Neural crest cell (in vitro differentiated cells): ENCODE data around the gene TCTN3. TPM values are rescaled to one million over a fixed set of nuclear protein-coding genes. Genes with fewer than 3 reads are reported as not detected.

ENCODE experiments used
- DNase-seq: peaks from one replicate; pipeline ENCODE4 v3.0.0; 2021; ENCODE audit warnings: low read depth, mixed read lengths, low spot score
- H3K27ac Mint-ChIP-seq: one replicate; pipeline ENCODE4 v1.8.0; 2021; ENCODE audit warnings: mild to moderate bottlenecking, mixed read lengths; ENCODE audit not compliant: unreplicated experiment
- H3K27me3 Mint-ChIP-seq: 2 replicates; pipeline ENCODE4 v1.8.0; 2021; ENCODE audit warnings: low read depth, mild to moderate bottlenecking, mixed read lengths
- H3K36me3 Mint-ChIP-seq: 2 replicates; pipeline ENCODE4 v1.8.0; 2021; ENCODE audit warnings: low read depth, mild to moderate bottlenecking, mixed read lengths
- H3K4me1 Mint-ChIP-seq: 2 replicates; pipeline ENCODE4 v1.8.0; 2021; ENCODE audit warnings: mixed read lengths
- H3K4me3 Mint-ChIP-seq: one replicate; pipeline ENCODE4 v1.8.0; 2021; ENCODE audit warnings: mild to moderate bottlenecking, mixed read lengths
- H3K9me3 Mint-ChIP-seq: 2 replicates; pipeline ENCODE4 v1.8.0; 2021; ENCODE audit warnings: mixed read lengths
- long read RNA-seq: library from polyadenylated mRNA; unstranded; transcript quantifications from one replicate; pipeline ENCODE4 v2.0.0, GENCODE V29; 2020
- total RNA-seq: library from RNA; stranded (reverse); gene quantifications from 2 replicates; pipeline ENCODE4 v1.2.1, GENCODE V29; 2021
- TF ChIP-seq, protein P1 (sequence below): fragments of 200-600 bp; sonication (generic); conservative IDR thresholded peaks from 2 replicates; pipeline ENCODE4 v1.5.0; 2021; ENCODE audit warnings: antibody characterized with exemption, mild to moderate bottlenecking

The TCTN3 gene, protein sequence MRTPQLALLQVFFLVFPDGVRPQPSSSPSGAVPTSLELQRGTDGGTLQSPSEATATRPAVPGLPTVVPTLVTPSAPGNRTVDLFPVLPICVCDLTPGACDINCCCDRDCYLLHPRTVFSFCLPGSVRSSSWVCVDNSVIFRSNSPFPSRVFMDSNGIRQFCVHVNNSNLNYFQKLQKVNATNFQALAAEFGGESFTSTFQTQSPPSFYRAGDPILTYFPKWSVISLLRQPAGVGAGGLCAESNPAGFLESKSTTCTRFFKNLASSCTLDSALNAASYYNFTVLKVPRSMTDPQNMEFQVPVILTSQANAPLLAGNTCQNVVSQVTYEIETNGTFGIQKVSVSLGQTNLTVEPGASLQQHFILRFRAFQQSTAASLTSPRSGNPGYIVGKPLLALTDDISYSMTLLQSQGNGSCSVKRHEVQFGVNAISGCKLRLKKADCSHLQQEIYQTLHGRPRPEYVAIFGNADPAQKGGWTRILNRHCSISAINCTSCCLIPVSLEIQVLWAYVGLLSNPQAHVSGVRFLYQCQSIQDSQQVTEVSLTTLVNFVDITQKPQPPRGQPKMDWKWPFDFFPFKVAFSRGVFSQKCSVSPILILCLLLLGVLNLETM
- total RNA-seq, result 45.5 and 46.6 TPM in 2 replicates
- long read RNA-seq, transcript TCTN3-207 (14 exons, 2,739 nt), result major isoform, 118 of 140 reads
- long read RNA-seq, partial matches to known transcripts, result 8 of 140 reads
- long read RNA-seq, other reads (novel, unspliced or antisense), result 12 of 140 reads

DNA sequence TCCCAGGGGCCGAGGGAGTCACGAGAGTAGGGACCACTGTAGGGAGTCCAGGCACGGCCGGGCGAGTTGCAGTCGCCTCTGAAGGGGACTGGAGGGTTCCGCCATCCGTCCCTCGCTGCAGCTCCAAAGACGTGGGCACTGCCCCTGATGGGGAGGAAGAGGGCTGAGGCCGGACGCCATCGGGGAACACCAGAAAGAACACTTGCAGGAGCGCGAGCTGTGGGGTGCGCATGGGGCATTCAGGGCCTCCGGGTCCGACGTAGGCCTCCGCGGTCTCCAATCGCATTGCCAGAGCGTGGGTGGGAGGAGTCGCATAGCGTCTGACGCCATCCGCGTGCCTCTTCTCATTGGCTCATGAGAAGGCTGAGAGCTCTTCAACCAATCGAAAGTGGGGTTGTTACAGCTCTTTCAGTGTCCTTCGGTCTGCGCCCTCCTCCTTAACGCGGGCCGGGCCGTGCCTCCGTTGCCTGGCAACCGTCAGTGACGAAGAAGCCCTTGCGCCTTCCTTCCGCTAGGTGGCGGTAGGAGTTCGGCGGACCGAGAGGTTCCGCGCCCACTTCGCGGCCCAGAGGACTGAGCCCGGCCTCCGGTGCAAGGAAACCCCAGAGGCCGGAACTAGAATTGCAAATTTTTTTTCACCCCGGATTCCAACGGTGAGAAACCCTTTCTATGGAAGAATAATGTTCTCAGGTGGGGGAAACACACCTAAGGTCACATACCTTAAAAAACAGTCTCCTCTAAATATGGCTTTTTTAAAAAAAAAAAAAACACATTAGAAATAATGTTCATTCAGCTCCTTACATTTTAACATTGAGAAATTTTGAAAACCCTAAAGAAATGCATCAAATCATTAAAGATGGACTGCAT lies at the start of gene TCTN3:
Gene TCTN3 (minus strand): TSS at position 260 of the 867 bp plus-strand sequence. CDS start 28 bp downstream, at position 232.
- H3K9me3 Mint-ChIP-seq, result peaks cover 6% of the 10 kb centered on the region
- TF ChIP-seq, protein P1, sequence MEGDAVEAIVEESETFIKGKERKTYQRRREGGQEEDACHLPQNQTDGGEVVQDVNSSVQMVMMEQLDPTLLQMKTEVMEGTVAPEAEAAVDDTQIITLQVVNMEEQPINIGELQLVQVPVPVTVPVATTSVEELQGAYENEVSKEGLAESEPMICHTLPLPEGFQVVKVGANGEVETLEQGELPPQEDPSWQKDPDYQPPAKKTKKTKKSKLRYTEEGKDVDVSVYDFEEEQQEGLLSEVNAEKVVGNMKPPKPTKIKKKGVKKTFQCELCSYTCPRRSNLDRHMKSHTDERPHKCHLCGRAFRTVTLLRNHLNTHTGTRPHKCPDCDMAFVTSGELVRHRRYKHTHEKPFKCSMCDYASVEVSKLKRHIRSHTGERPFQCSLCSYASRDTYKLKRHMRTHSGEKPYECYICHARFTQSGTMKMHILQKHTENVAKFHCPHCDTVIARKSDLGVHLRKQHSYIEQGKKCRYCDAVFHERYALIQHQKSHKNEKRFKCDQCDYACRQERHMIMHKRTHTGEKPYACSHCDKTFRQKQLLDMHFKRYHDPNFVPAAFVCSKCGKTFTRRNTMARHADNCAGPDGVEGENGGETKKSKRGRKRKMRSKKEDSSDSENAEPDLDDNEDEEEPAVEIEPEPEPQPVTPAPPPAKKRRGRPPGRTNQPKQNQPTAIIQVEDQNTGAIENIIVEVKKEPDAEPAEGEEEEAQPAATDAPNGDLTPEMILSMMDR, result peak; percentile 100
- H3K4me3 Mint-ChIP-seq, result peak within 1 kb of the TSS; percentile 96
- DNase-seq, result peak; percentile 96
- H3K27me3 Mint-ChIP-seq, result no peaks in the 10 kb centered on the region
- peak within 1 kb of the TSS; percentile 98 for H3K27ac Mint-ChIP-seq
- H3K4me1 Mint-ChIP-seq, result peaks cover 28% of the 10 kb centered on the region
- peaks cover 6% of the 10 kb centered on the region for H3K36me3 Mint-ChIP-seq

DNA sequence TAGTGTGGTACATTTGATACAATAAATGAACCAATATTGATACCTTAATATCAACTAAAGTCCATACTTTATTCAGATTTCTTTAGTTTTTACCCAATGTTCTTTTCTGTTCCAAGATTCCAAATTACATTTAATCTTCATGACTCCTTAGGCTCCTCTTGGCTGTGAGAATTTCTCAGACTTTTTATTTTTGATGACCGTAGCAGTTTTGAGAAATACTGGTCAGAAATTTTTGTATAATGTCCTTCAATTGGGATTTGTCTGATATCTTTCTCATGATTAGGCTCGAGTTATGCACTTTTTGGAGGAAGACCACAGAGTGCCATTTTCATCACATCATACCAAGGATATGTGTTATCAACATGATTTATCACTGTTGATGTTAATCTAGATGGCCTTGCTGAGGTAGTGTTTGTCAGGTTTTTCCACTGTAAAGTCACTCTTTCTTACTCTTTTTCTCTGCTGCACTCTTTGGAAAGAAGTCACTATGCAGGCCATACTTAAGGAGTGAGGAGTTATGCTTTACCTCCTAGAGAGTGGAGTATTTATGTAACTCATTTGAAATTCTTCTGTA lies 49.3 kb upstream of the TCTN3 start:
- Mint-ChIP-seq H3K9me3 (peaks cover 5% of the 10 kb centered on the region), H3K4me1 (peaks cover 8% of the 10 kb centered on the region), H3K27me3 (no peaks in the 10 kb centered on the region), H3K27ac (no peak overlapping the region), H3K36me3 (no peaks in the 10 kb centered on the region), H3K4me3 (no peak overlapping the region)
- DNase-seq, result no peak
- TF ChIP-seq, protein P1, result no peak

DNA sequence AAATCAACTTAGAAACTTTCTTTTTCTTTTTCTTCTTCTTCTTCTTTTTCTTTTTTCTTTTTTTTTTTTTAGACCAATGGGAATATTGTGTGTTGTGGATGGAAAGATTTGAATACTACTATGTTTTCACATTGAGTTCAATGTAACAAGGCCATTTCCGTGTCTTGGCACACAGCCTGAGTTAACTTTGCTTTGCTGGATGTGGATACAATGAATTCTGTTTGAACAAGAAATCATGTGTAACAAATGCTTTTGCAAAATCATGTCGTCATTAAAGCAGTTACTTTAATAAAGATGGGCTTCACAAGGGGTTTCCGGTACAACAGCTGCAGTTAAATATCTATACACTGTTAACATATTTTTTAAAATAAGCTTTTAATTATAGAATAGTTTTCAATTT lies 48.8 kb upstream of the TCTN3 start:
- peaks cover 4% of the 10 kb centered on the region for H3K9me3 Mint-ChIP-seq
- TF ChIP-seq, protein P1, result no peak
- no peak overlapping the region for H3K27ac Mint-ChIP-seq
- no peaks in the 10 kb centered on the region for H3K36me3 Mint-ChIP-seq
- H3K4me3 Mint-ChIP-seq, result no peak overlapping the region
- no peaks in the 10 kb centered on the region for H3K27me3 Mint-ChIP-seq
- DNase-seq, result no peak
- H3K4me1 Mint-ChIP-seq, result peaks cover 8% of the 10 kb centered on the region

DNA sequence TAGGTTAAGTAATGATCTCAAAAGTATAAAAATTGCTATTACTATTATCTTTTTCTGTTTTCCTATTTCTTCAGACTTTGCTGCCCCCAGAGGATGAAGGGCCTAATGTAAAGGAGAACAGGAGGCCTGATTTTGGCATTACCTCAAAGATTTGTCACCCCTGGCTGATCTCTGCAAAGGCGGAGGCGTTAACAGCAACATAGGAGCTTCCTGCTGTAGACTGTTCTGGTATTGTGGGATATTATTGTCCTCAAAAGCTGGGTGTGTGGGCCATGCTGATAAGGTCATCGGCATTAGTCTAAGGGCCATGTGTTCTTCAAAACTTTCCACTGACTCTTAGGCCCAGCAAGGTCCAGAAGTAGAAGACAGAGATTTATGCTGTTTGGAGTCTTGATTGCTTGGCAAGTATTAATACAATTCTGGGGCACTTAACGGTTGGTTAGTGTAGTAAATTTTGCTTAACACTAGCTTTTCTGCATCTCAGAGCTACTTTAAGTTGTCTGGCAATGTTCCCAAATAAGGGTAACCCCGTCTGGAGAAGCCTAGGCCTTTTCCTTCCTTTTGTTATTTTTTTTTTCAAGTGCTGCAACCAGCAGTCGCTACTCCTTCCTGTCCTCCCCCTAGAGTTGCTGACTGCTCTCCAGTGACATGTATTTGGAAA lies 48.2 kb upstream of the TCTN3 start:
- H3K4me3 Mint-ChIP-seq, result no peak overlapping the region
- DNase-seq, result no peak
- peaks cover 8% of the 10 kb centered on the region for H3K4me1 Mint-ChIP-seq
- no peaks in the 10 kb centered on the region for H3K27me3 Mint-ChIP-seq
- peaks cover 2% of the 10 kb centered on the region for H3K9me3 Mint-ChIP-seq
- TF ChIP-seq, protein P1, result no peak
- H3K27ac Mint-ChIP-seq, result no peak overlapping the region
- H3K36me3 Mint-ChIP-seq, result no peaks in the 10 kb centered on the region
